8988T (cell line): ENCODE results near the gene REEP1.
"Not testable (repeated sequence)": the region's sequence is repeated elsewhere in the genome, so short reads cannot be mapped to it uniquely, and the experiment has no call there.

ENCODE experiments used
- DNase-seq: peaks from one replicate; pipeline ENCODE4 v3.0.0; 2011

REEP1 gene

GRCh38 chr2:86223140-86223926 is 114.1 kb downstream of the REEP1 start:
- DNase-seq = no peak

- peak; percentile 46 for DNase-seq
Observed at GRCh38 chr2:86221066-86221684, 116.3 kb downstream of the REEP1 start.

GRCh38 chr2:86219896-86220295 is 117.5 kb downstream of the REEP1 start:
- no peak for DNase-seq

DNA sequence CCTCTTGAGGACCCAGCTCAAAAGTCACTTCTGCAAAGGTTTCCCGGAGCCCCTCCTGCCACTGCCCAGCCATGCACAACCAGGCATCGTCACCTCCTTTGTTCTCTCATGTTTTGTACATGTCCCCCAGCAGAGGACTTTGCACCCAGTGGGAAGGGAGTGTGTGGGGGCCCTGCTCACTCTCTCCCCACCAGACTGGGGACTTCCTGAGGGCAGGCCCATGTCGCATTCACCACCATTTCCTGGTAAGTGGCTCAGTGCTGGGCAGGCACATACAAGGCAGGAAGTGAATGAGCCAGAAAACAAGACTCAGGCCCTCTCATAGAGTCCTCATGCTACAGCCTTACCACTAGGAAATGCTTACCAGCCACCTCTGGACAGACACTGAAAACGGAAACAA is 119.3 kb downstream of the REEP1 start:
- DNase-seq = no peak

- no peak for DNase-seq
Observed at GRCh38 chr2:86216575-86217555, 120.6 kb downstream of the REEP1 start.

DNA sequence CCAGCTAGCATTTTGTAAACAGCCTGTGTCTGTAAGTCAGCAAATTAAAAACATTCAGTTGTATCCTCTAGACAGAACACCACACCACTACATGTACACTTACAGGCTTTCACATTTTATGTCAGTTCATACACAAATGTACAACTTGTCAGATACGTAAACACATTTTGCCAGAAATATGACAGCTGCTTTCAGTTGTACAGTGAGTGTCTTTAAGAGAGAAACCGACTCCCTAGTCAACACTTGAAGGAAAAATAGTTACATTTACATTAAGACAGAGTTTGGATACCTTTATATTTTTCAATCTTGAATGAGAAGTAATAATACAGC is 123.0 kb downstream of the REEP1 start:
- no peak for DNase-seq

DNA sequence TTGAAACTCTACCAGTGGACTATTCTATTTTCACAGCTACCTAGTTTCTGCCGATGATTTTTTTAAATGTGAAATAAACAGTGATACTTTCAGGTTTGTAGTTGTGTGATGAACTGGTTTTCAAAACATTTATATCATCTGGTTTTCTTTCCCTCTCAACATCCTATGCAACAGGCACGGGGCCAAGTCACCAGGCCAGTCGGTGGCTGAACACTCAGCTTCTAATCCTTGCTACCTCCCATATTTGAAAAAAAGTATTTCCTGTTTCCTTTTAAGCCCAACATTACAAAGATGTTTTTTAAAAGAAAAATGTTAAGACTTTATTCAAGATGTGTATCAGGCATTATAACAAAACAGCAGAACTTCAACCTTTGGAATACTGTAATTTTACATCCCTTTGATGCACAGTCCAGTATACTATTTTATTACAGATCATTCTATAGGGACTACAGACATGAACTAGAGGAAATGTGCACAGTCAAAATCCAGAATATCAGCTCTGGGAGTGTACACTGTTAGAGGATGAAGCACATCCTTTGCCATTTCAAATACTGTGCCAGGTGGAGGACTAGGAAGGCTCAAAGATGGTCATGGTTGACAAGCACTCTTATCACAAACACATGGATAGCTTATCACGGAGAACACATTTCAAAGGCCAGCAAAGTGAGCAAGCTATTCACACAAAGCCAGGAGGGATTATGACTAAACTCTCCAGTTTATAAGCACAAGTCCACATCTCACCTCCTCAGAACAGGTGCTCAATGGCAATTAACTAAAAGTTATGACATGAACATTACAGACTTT is 123.5 kb downstream of the REEP1 start:
- DNase-seq = no peak

- no peak for DNase-seq
Observed at GRCh38 chr2:86213056-86213455, 124.4 kb downstream of the REEP1 start.

DNA sequence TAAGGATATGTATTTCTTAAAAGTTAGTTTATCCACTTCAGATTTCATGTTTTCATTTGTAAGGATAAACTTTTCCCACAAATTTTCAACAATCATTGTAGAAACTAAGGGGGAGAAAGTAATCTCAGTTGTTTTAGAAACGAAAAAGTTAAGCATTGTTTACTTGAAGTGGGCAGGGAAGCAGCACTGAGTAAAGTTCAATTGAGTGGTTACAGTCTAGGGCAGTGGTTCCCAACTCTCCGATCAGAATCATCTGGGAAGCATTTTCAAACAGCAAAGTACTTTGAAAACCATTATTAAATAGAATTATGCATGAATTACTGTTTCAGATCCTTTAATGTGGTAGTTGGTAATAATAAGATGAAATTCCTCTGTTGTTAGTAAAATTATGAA is 125.6 kb downstream of the REEP1 start:
- no peak for DNase-seq

- no peak for DNase-seq
Observed at GRCh38 chr2:86211033-86211795, 126.2 kb downstream of the REEP1 start.

DNA sequence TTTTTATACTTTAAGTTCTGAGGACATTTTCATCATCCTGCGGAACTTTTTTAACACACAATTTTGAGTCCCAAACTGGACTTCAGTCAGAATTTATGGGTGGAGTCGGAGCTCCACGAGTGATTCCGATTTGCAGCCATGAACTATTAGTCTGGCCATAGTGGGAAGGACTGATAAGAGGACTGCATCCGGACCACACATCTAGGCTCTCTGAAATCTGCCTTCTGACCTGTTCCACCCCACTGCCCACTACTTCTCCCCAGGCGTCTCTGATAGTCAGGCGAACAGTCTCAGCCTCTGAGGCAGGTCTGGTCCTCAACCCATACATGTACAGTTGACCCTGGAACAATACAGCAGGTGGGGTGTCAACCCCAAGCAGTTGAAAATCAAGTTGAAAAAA is 133.0 kb downstream of the REEP1 start:
- DNase-seq = no peak

GRCh38 chr2:86203614-86204013 is 133.8 kb downstream of the REEP1 start:
- DNase-seq = no peak

DNA sequence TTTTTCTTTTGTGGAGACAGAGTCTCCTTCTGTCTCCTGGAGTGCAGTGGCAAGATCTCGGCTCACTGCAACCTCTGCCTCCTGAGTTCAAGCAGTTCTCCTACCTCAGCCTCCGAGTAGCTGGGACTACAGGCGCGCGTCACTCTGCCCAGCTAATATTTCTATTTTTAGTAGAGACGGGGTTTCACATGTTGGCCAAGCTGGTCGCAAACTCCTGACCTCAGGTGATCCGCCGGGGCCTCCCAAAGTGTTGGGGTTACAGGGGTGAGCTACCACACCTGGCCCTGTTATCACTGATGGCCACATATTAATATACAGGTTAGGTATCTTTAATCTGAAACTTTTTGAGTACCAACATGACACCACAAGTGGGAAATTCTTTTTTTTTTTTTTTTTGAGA is 134.7 kb downstream of the REEP1 start:
- DNase-seq = no peak

DNA sequence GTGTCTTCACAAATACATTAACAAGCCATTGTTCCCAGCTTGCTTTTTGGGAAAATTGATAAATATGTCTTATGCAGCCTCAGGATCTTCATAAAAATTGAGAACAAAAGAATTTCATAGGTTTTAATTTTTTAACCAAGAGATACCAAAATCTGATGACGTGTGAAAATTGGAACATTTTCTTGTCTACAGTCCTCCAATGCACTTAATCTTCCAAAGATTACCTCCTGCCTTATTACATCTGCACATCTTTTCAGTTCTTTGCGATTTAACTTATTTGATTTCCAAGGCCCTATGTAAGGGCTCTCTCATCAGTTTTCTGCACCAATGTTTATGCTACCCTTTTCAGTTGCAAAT is 135.1 kb downstream of the REEP1 start:
- DNase-seq = no peak

GRCh38 chr2:86201671-86202335 is 135.6 kb downstream of the REEP1 start:
- no peak for DNase-seq

DNA sequence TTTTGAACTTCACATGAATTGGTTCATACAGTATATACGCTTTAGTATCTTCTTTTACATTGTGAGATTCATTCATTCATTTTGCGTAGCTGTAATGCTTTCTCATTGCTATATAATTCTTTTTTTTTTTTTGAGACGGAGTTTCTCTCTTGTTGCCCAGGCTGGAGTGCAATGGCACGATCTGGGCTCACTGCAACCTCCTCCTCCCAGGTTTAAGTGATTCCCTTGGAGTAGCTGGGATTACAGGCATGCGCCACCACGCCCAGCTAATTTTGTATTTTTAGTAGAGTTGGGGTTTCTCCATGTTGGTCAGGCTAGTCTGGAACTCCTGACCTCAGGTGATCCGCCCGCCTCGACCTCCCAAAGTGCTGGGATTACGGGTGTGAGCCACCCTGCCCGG is 136.9 kb downstream of the REEP1 start:
- DNase-seq = not testable (repeated sequence)

GRCh38 chr2:86199834-86200177 is 137.6 kb downstream of the REEP1 start:
- DNase-seq = no peak

GRCh38 chr2:86195808-86196387 is 141.5 kb downstream of the REEP1 start:
- DNase-seq = no peak

GRCh38 chr2:86195055-86195807 is 142.2 kb downstream of the REEP1 start, which contains the start of gene IMMT:
Gene IMMT (minus strand): TSS chr2:86195462. CDS start chr2:86195382, 80 bp downstream.
- DNase-seq = peak; percentile 75

- no peak for DNase-seq
Observed at GRCh38 chr2:86194751-86195054, 142.7 kb downstream of the REEP1 start.
